Left ventricle myocardium inferior (tissue), 1 donor: ENCODE results near the gene AUTS2. TPM values are rescaled to one million over a fixed set of nuclear protein-coding genes. Genes with fewer than 3 reads are reported as not detected.

Experiments used
- DNase-seq: peaks from one replicate; pipeline ENCODE4 v3.0.0-alpha.2; 2020
- H3K27ac ChIP-seq: fragments of 200-600 bp; replicated peaks from 2 replicates; pipeline ENCODE4 v1.8.0; 2021
- H3K27me3 ChIP-seq: fragments of 200-600 bp; 2 replicates; pipeline ENCODE4 v1.8.0; 2021; ENCODE audit warnings: low read depth
- H3K36me3 ChIP-seq: fragments of 200-600 bp; 2 replicates; pipeline ENCODE4 v1.8.0; 2021
- H3K4me1 ChIP-seq: fragments of 200-600 bp; 2 replicates; pipeline ENCODE4 v1.8.0; 2021
- H3K4me3 ChIP-seq: fragments of 200-600 bp; 2 replicates; pipeline ENCODE4 v1.8.0; 2021; ENCODE audit warnings: mild to moderate bottlenecking, moderate library complexity
- H3K9me3 ChIP-seq: fragments of 200-600 bp; replicated peaks from 2 replicates; pipeline ENCODE4 v1.8.0; 2021
- CTCF ChIP-seq: fragments of 200-600 bp; IDR thresholded peaks from 2 replicates; pipeline ENCODE4 v1.8.0; 2021; ENCODE audit warnings: antibody characterized with exemption, mild to moderate bottlenecking, borderline replicate concordance
- intact Hi-C: fragments of 100-400 bp; cut with micrococcal nuclease; formaldehyde crosslinking; loops from one replicate; pipeline ENCODE4 v1.11.0; 2022
- total RNA-seq: library from RNA; stranded (reverse); fragmentation: NEBNext Ultra II Directional; extraction: Animal tissue kit (Norgen Biotek cat#: 25700); gene quantifications from one replicate; pipeline ENCODE4 v1.2.1, GENCODE V29; 2021
- donor health status: DM: no; HTN: yes; CAD: no; lungs with severe emphysema.

Gene AUTS2
- total RNA-seq, 1 donor from 2014 or later: 10.5 TPM

DNA sequence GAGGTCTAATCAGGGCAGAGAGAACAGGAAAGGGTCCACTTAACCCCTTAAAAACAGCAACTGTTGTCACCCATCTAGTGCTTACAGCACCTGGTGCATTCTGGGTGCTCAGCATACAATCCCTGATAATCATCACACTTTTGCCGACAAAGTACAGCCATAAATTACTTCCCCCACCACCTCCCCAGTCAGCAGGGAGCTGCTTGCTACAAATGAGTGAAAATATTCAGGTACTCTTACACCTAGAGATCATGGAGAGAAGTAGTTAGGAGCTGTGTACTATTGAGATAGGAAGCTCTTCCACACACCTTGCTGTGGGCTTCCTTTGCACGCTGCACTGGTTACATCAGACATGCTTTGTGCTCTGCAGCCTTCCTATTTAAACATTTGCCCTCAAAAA lies 810.2 kb downstream of the AUTS2 start:
- DNase-seq: no peak
- no peak overlapping the region for H3K4me3 ChIP-seq
- H3K36me3 ChIP-seq: no peaks in the 10 kb centered on the region
- intact Hi-C loops: no loop called here
- no peaks in the 10 kb centered on the region for H3K9me3 ChIP-seq
- no peaks in the 10 kb centered on the region for H3K4me1 ChIP-seq
- TF ChIP-seq CTCF: no peak
- H3K27me3 ChIP-seq: no peaks in the 10 kb centered on the region
- H3K27ac ChIP-seq: no peak overlapping the region

- no peaks in the 10 kb centered on the region for H3K4me1 ChIP-seq
- intact Hi-C loops: no loop called here
- no peaks in the 10 kb centered on the region for H3K36me3 ChIP-seq
- H3K4me3 ChIP-seq: no peak overlapping the region
- no peak overlapping the region for H3K27ac ChIP-seq
- no peaks in the 10 kb centered on the region for H3K9me3 ChIP-seq
- TF ChIP-seq CTCF: no peak
- DNase-seq: no peak
- H3K27me3 ChIP-seq: no peaks in the 10 kb centered on the region
Observed at GRCh38 chr7:70408891-70409290, 810.6 kb downstream of the AUTS2 start.

- H3K9me3 ChIP-seq: no peaks in the 10 kb centered on the region
- no peak for TF ChIP-seq CTCF
- H3K4me3 ChIP-seq: no peak overlapping the region
- H3K27me3 ChIP-seq: no peaks in the 10 kb centered on the region
- no peaks in the 10 kb centered on the region for H3K4me1 ChIP-seq
- intact Hi-C loops: no loop called here
- H3K36me3 ChIP-seq: no peaks in the 10 kb centered on the region
- no peak for DNase-seq
- H3K27ac ChIP-seq: no peak overlapping the region
Observed at GRCh38 chr7:70410134-70410750, 812.0 kb downstream of the AUTS2 start.

DNA sequence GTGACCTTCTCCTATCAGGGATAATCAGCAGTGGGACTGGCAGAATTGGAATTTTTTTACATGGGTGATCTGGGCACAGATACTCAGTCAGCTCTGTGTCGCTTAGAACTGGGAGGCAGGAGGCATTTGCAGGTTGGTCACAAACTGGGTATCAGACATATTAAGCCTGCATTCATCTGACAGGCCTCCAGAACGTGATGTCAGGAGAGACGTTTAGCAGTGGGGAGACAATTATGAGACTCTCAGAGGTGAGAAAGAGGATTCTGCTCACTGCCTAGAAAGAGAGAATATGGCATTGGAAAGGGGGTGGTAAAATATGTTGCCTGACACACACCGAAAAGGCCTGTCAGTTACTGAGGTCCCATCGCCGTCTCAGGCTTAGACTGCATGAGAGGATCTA lies 816.1 kb downstream of the AUTS2 start:
- no peaks in the 10 kb centered on the region for H3K27me3 ChIP-seq
- no peak overlapping the region for H3K27ac ChIP-seq
- DNase-seq: no peak
- no peaks in the 10 kb centered on the region for H3K4me1 ChIP-seq
- intact Hi-C loops: no loop called here
- no peaks in the 10 kb centered on the region for H3K36me3 ChIP-seq
- H3K4me3 ChIP-seq: no peak overlapping the region
- no peak for TF ChIP-seq CTCF
- no peaks in the 10 kb centered on the region for H3K9me3 ChIP-seq

DNA sequence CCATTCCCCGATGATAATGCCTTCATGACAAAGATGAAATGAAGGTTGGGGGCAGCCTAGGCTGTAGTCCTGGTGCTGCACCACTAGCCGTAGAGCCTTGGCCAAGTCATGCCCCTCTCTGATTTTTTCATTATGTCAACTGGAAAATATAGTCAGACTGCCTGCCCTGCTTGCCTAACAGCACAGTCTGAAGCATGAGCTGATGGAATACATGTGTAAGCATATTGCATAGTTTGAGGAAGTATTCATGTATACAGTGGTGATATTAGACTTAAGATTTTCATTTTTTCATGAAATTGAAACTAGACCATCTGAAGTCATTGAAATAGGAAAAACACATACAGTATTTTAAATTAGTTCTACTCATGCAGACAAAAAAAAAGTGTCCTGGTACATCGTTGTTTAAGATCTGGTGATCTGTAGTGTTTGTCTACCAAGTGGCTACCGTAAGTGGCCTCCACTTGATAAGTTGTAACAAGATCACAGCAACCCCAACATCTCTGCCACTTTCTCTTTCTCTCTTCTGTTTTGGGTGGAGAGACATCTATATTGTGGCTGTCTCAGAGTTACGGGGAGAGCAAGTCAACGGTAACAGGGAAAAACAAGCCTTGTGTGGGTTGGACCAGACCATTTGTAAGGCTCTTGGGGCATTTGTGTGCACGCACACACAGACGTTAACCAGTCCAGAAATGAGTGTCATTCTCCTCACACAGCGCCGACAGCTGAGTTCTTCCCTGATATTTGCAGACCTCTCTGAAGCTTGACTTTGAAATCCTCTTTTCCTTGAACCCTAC lies 817.1 kb downstream of the AUTS2 start:
- Histone ChIP-seq H3K27me3 (no peaks in the 10 kb centered on the region), H3K27ac (no peak overlapping the region), H3K9me3 (no peaks in the 10 kb centered on the region), H3K36me3 (no peaks in the 10 kb centered on the region), H3K4me1 (no peaks in the 10 kb centered on the region), H3K4me3 (no peak overlapping the region)
- DNase-seq: no peak
- intact Hi-C loops: no loop called here
- TF ChIP-seq CTCF: no peak
